Measurements from ENCODE around the gene PDLIM7.
A peak's percentile ranks its signal among the peaks of the same experiment; 100 is the strongest.
"Not testable (repeated sequence)": the region's sequence is repeated elsewhere in the genome, so short reads cannot be mapped to it uniquely, and the experiment has no call there.

The PDLIM7 gene

GRCh38 chr5:177537389-177538361 lies 40.3 kb upstream of the PDLIM7 start:
- H3K9me3 ChIP-seq (ENCODE audit: control insufficient read depth, low read length) = no peaks in the 10 kb centered on the region
- H3K4me2 ChIP-seq (ENCODE audit: low read length, poor library complexity, severe bottlenecking) = peak overlapping the region; percentile 18
- peak overlapping the region; percentile 55 for H3K9ac ChIP-seq (ENCODE audit: low read length)
- H3K27me3 ChIP-seq (ENCODE audit: control insufficient read depth in 1 of 2, insufficient read depth in 1 of 2, low read length in 2 of 2) = no peaks in the 10 kb centered on the region
- peaks cover 30 to 58% of the 10 kb centered on the region in 2 experiments for H3K36me3 ChIP-seq (ENCODE audit: control insufficient read depth in 1 of 2, insufficient read depth in 2 of 2, low read depth in 1 of 2, low read length in 2 of 2)
- H3K18ac ChIP-seq (ENCODE audit: low read depth in 1 of 2, low read length in 2 of 2) = peak overlapping the region; percentile 78 to 85
- WGBS = 21% methylated on average over 13 of the region's 15 CpGs
- peak overlapping the region; percentile 70 for H2BK15ac ChIP-seq (ENCODE audit: low read depth, poor library complexity, severe bottlenecking)
- H3K23ac ChIP-seq (ENCODE audit: low read length in 2 of 2) = no peak overlapping the region
- H3K79me1 ChIP-seq (replicated peaks; ENCODE audit: low read length, poor library complexity, severe bottlenecking) = peaks cover 10% of the 10 kb centered on the region
- H3K4me1 ChIP-seq (ENCODE audit: control insufficient read depth, insufficient read depth, low read depth, low read length) = peaks cover 25% of the 10 kb centered on the region
- H2BK120ac ChIP-seq (ENCODE audit: low read depth, low read length) = peak overlapping the region; percentile 62
- H2BK5ac ChIP-seq (ENCODE audit: low read depth, low read length, poor library complexity, severe bottlenecking) = peak overlapping the region; percentile 89
- H2BK12ac ChIP-seq (ENCODE audit: low read length in 2 of 2) = peak overlapping the region; percentile 68 to 91
- H3K27ac ChIP-seq (ENCODE audit: low read length, poor library complexity, severe bottlenecking) = peak overlapping the region; percentile 96
- peak overlapping the region; percentile 84 for H4K91ac ChIP-seq (ENCODE audit: low read length)
- H3K4me3 ChIP-seq (ENCODE audit: insufficient read depth in 1 of 2, low read depth in 1 of 2, low read length in 2 of 2) = peak overlapping the region in 1 of 2 experiments; percentile 58
- peak overlapping the region; percentile 2 to 5 for H3K4ac ChIP-seq (ENCODE audit: low read depth in 1 of 2, low read length in 2 of 2)
- peak overlapping the region in 1 of 2 experiments; percentile 8 for H3K14ac ChIP-seq (ENCODE audit: low read length in 2 of 2)
- peak overlapping the region; percentile 67 for H4K8ac ChIP-seq (ENCODE audit: low read length)
- H2AK5ac ChIP-seq (ENCODE audit: low read length, severe bottlenecking) = peak overlapping the region; percentile 99
- no peak overlapping the region for H2AFZ ChIP-seq (ENCODE audit: low read depth, low read length)
- DNase-seq = peak; percentile 92

- Histone ChIP-seq H4K8ac (ENCODE audit: low read length) (peak overlapping the region; percentile 20), H3K4me2 (ENCODE audit: low read length, poor library complexity, severe bottlenecking) (no peak overlapping the region), H3K36me3 (ENCODE audit: control insufficient read depth in 1 of 2, insufficient read depth in 2 of 2, low read depth in 1 of 2, low read length in 2 of 2) (peaks cover 43 to 64% of the 10 kb centered on the region in 2 experiments), H3K14ac (ENCODE audit: low read length in 2 of 2) (peak overlapping the region in 1 of 2 experiments; percentile 18), H2AFZ (ENCODE audit: low read depth, low read length) (no peak overlapping the region), H3K4me1 (ENCODE audit: control insufficient read depth, insufficient read depth, low read depth, low read length) (peaks cover 25% of the 10 kb centered on the region), H3K27ac (ENCODE audit: low read length, poor library complexity, severe bottlenecking) (peak overlapping the region; percentile 96), H3K4ac (ENCODE audit: low read depth in 1 of 2, low read length in 2 of 2) (no peak overlapping the region), H2BK5ac (ENCODE audit: low read depth, low read length, poor library complexity, severe bottlenecking) (no peak overlapping the region), H3K9ac (ENCODE audit: low read length) (peak overlapping the region; percentile 55), H3K9me3 (ENCODE audit: control insufficient read depth, low read length) (no peaks in the 10 kb centered on the region), H2BK12ac (ENCODE audit: low read length in 2 of 2) (peak overlapping the region in 1 of 2 experiments; percentile 2), H3K23ac (ENCODE audit: low read length in 2 of 2) (no peak overlapping the region), H2BK15ac (ENCODE audit: low read depth, poor library complexity, severe bottlenecking) (no peak overlapping the region), H2BK120ac (ENCODE audit: low read depth, low read length) (no peak overlapping the region), H3K18ac (ENCODE audit: low read depth in 1 of 2, low read length in 2 of 2) (peak overlapping the region in 1 of 2 experiments; percentile 31), H3K4me3 (ENCODE audit: insufficient read depth in 1 of 2, low read depth in 1 of 2, low read length in 2 of 2) (no peak overlapping the region), H3K27me3 (ENCODE audit: control insufficient read depth in 1 of 2, insufficient read depth in 1 of 2, low read length in 2 of 2) (no peaks in the 10 kb centered on the region), H2AK5ac (ENCODE audit: low read length, severe bottlenecking) (peak overlapping the region; percentile 58), H4K91ac (ENCODE audit: low read length) (peak overlapping the region; percentile 4), H3K79me1 (replicated peaks; ENCODE audit: low read length, poor library complexity, severe bottlenecking) (peaks cover 21% of the 10 kb centered on the region)
- no peak for DNase-seq
- WGBS = 98% methylated on average over 10 of the region's 10 CpGs
Observed at GRCh38 chr5:177536386-177536785, 39.0 kb upstream of the PDLIM7 start.

GRCh38 chr5:177535125-177535524 lies 37.7 kb upstream of the PDLIM7 start:
- Histone ChIP-seq H3K4me1 (ENCODE audit: control insufficient read depth, insufficient read depth, low read depth, low read length) (peaks cover 26% of the 10 kb centered on the region), H2BK12ac (ENCODE audit: low read length in 2 of 2) (no peak overlapping the region)
- WGBS = 97% methylated on average over 4 of the region's 7 CpGs

GRCh38 chr5:177534433-177534832 lies 37.0 kb upstream of the PDLIM7 start:
- Histone ChIP-seq H3K4me1 (ENCODE audit: control insufficient read depth, insufficient read depth, low read depth, low read length) (peaks cover 26% of the 10 kb centered on the region), H3K36me3 (ENCODE audit: control insufficient read depth in 1 of 2, insufficient read depth in 2 of 2, low read depth in 1 of 2, low read length in 2 of 2) (peaks cover 62 to 83% of the 10 kb centered on the region in 2 experiments), H3K79me1 (replicated peaks; ENCODE audit: low read length, poor library complexity, severe bottlenecking) (peaks cover 37% of the 10 kb centered on the region)
- H2BK12ac ChIP-seq (ENCODE audit: low read length in 2 of 2); H4K8ac ChIP-seq (ENCODE audit: low read length); H3K14ac ChIP-seq (ENCODE audit: low read length in 2 of 2); H4K91ac ChIP-seq (ENCODE audit: low read length); H3K4me2 ChIP-seq (ENCODE audit: low read length, poor library complexity, severe bottlenecking); H3K27ac ChIP-seq (ENCODE audit: low read length, poor library complexity, severe bottlenecking); H2BK15ac ChIP-seq (ENCODE audit: low read depth, poor library complexity, severe bottlenecking); H3K9ac ChIP-seq (ENCODE audit: low read length); H3K9me3 ChIP-seq (ENCODE audit: control insufficient read depth, low read length); H3K18ac ChIP-seq (ENCODE audit: low read depth in 1 of 2, low read length in 2 of 2); H2BK120ac ChIP-seq (ENCODE audit: low read depth, low read length); DNase-seq; H3K4ac ChIP-seq (ENCODE audit: low read depth in 1 of 2, low read length in 2 of 2); H2BK5ac ChIP-seq (ENCODE audit: low read depth, low read length, poor library complexity, severe bottlenecking); H2AK5ac ChIP-seq (ENCODE audit: low read length, severe bottlenecking); H3K27me3 ChIP-seq (ENCODE audit: control insufficient read depth in 1 of 2, insufficient read depth in 1 of 2, low read length in 2 of 2); H3K4me3 ChIP-seq (ENCODE audit: insufficient read depth in 1 of 2, low read depth in 1 of 2, low read length in 2 of 2); H3K23ac ChIP-seq (ENCODE audit: low read length in 2 of 2); H2AFZ ChIP-seq (ENCODE audit: low read depth, low read length): not testable (repeated sequence)
- WGBS = 96% methylated on average over 6 of the region's 7 CpGs

More at GRCh38 chr5:177535125-177535524, 37.7 kb upstream of the PDLIM7 start:
- H2BK5ac ChIP-seq (ENCODE audit: low read depth, low read length, poor library complexity, severe bottlenecking) = no peak overlapping the region
- H3K18ac ChIP-seq (ENCODE audit: low read depth in 1 of 2, low read length in 2 of 2) = no peak overlapping the region
- H3K23ac ChIP-seq (ENCODE audit: low read length in 2 of 2) = no peak overlapping the region
- peaks cover 55 to 76% of the 10 kb centered on the region in 2 experiments for H3K36me3 ChIP-seq (ENCODE audit: control insufficient read depth in 1 of 2, insufficient read depth in 2 of 2, low read depth in 1 of 2, low read length in 2 of 2)
- no peak overlapping the region for H4K8ac ChIP-seq (ENCODE audit: low read length)
- no peak overlapping the region for H2AFZ ChIP-seq (ENCODE audit: low read depth, low read length)
- H3K4ac ChIP-seq (ENCODE audit: low read depth in 1 of 2, low read length in 2 of 2) = no peak overlapping the region
- DNase-seq = no peak
- H3K79me1 ChIP-seq (replicated peaks; ENCODE audit: low read length, poor library complexity, severe bottlenecking) = peaks cover 31% of the 10 kb centered on the region
- no peak overlapping the region for H2BK15ac ChIP-seq (ENCODE audit: low read depth, poor library complexity, severe bottlenecking)
- H2BK120ac ChIP-seq (ENCODE audit: low read depth, low read length) = no peak overlapping the region
- no peaks in the 10 kb centered on the region for H3K27me3 ChIP-seq (ENCODE audit: control insufficient read depth in 1 of 2, insufficient read depth in 1 of 2, low read length in 2 of 2)
- H3K4me2 ChIP-seq (ENCODE audit: low read length, poor library complexity, severe bottlenecking) = no peak overlapping the region
- no peak overlapping the region for H3K9ac ChIP-seq (ENCODE audit: low read length)
- no peak overlapping the region for H3K14ac ChIP-seq (ENCODE audit: low read length in 2 of 2)
- H4K91ac ChIP-seq (ENCODE audit: low read length) = no peak overlapping the region
- H3K27ac ChIP-seq (ENCODE audit: low read length, poor library complexity, severe bottlenecking) = no peak overlapping the region
- H3K4me3 ChIP-seq (ENCODE audit: insufficient read depth in 1 of 2, low read depth in 1 of 2, low read length in 2 of 2) = no peak overlapping the region
- no peaks in the 10 kb centered on the region for H3K9me3 ChIP-seq (ENCODE audit: control insufficient read depth, low read length)
- no peak overlapping the region for H2AK5ac ChIP-seq (ENCODE audit: low read length, severe bottlenecking)

Measured in mesenchymal stem cell (in vitro differentiated cells and primary cell).